ENCODE measurements around the gene SLC6A6.

GRCh38 chr3:14370720-14371572 is 31.5 kb upstream of the SLC6A6 start:
- TF ChIP-seq CTCF (IDR thresholded peaks at IDR 0.05; ENCODE audit: low read length) (no peak), EZH2phosphoT487 (IDR thresholded peaks at IDR 0.05; ENCODE audit: low read length) (no peak)
